ENCODE results near the gene ERP44.
"Not testable (repeated sequence)": the region's sequence is repeated elsewhere in the genome, so short reads cannot be mapped to it uniquely, and the experiment has no call there.

The ERP44 gene

DNA sequence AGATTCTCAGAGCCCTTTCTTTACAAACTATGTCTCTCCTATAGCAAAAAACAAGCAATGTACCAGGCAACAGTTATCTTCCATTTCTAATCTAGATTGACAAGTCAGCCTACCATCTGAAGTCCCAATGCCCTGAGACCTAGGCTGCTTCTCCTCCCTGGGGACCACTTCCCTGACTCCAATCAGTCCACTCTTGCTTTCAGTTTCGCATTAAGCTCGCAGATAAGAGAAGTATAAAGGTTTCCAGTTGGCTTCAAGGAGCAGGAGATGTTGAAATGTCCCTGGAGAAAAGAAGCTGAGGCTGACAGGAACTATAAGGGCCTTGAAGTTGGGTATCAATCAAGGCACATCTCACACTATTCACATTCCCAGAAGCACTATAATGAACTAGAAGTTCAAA is 32.3 kb downstream of the ERP44 start:
- DNase-seq (ENCODE audit: low read depth): no peak
- TF ChIP-seq, protein P1, sequence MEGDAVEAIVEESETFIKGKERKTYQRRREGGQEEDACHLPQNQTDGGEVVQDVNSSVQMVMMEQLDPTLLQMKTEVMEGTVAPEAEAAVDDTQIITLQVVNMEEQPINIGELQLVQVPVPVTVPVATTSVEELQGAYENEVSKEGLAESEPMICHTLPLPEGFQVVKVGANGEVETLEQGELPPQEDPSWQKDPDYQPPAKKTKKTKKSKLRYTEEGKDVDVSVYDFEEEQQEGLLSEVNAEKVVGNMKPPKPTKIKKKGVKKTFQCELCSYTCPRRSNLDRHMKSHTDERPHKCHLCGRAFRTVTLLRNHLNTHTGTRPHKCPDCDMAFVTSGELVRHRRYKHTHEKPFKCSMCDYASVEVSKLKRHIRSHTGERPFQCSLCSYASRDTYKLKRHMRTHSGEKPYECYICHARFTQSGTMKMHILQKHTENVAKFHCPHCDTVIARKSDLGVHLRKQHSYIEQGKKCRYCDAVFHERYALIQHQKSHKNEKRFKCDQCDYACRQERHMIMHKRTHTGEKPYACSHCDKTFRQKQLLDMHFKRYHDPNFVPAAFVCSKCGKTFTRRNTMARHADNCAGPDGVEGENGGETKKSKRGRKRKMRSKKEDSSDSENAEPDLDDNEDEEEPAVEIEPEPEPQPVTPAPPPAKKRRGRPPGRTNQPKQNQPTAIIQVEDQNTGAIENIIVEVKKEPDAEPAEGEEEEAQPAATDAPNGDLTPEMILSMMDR (IDR thresholded peaks at IDR 0.05; ENCODE audit: insufficient read depth, low read depth, low read length, missing control alignments): no peak
- no peak overlapping the region for H3K4me3 ChIP-seq (ENCODE audit: low read length)

DNA sequence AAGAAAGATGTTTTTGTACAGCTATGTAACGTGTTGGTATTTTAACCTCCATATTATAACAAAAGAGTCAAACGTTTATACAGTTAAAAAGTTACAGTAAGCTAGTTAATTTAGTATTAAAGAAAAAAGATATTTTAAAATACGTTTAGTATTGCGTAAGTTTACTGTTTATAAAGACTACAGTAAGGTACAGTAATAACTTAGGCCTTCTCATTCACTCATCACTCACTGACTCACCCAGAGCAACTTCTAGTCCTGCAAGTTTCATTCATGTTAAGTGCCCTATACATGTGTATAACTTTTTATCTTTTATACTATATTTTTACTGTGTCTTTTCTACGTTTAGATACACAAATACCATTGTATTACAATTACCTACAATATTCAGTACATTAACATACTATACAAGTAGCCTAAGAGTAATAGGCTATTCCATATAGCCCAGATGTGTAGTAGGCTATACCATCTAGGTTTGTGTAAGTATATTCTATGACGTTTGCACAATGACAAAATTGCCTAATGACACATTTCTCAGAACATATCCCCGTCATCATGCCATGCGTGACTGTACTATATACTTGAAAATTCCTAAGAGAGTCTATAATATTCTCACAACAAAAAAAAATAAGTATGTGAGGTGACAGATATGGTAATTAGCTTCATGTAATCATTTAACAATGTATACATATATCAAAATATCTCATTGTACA is 33.8 kb downstream of the ERP44 start:
- peak; percentile 92 for DNase-seq (ENCODE audit: low read depth)
- TF ChIP-seq, protein P1 (IDR thresholded peaks at IDR 0.05; ENCODE audit: insufficient read depth, low read depth, low read length, missing control alignments): no peak
- H3K4me3 ChIP-seq (ENCODE audit: low read length): no peak overlapping the region

DNA sequence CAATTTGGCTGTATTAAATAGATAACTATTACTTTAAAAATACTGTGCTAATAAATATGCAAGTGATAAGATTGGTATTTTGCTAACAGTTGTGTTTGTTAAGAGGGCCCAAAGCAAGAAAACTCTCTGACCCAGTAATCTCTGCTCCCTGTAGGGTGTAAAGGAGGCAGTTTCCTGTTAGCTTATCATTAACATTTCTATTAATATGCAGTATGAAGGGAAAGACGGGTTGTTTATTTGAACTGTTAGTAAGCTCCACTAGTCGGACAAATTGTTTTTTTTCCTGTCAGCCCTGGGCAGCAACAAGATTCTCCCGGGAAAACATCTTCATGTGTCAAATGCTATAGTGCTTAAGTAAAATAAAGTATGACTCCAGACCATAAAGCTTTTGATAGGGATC is 35.6 kb downstream of the ERP44 start:
- no peak for DNase-seq (ENCODE audit: low read depth)
- TF ChIP-seq, protein P1 (IDR thresholded peaks at IDR 0.05; ENCODE audit: insufficient read depth, low read depth, low read length, missing control alignments): no peak
- H3K4me3 ChIP-seq (ENCODE audit: low read length): no peak overlapping the region

DNA sequence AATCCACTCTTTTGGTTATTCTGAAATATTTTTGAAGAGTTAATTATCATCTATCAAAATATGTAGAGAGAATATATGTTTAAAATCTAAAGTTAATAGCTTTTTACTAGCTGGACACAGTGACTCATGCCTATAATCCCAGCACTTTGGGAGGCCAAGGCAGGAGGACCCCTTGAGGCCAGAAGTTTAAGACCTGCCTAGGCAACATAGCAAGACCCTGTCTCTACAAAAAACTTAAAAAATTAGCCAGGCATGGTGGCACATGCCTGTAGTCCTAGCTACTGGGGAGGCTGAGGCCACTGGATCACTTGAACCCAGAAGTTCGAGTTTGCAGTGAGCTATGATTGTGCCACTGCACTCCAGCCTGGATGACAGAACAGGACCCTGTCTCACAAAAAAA is 36.1 kb downstream of the ERP44 start:
- H3K4me3 ChIP-seq (ENCODE audit: low read length); DNase-seq (ENCODE audit: low read depth): not testable (repeated sequence)

DNA sequence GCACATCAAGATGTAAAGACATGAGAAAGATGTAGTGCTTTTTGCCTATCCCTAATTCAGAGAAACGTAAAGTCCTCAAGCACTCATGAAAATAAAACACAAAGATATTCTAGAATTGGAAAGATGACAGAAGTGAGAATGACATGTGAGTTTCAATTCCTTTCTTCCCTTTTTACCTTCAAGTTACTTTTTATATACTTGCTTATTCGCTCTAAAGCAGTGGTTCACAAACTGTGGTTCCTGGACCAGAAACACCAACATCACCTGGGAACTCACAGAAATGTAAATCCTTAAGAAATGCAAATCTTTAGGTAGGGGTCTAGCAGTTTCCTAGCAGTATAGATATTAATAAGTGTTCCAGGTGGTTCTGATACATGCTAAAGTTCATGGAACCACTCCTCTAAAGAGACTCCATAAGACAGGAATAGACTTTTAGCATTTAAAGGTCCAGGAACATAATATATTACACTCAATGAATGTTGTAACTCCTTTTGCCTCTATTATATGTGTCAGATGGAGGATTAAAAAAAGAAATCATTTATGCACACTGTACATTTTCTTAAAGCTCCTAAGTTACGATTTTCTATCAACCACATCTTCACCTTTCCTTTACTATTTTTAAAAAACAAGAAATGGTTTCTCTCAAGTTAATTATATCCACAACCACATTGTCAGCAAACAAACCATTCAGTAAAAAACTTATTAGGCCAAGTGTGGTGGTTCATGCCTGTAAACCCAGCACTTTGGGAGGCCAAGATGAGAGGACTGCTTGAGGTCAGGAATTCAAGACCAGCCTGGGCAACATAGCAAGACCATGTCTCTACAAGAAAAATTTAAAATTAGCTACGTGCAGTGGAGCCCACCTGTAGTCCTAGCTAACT is 39.9 kb downstream of the ERP44 start:
- TF ChIP-seq, protein P1 (IDR thresholded peaks at IDR 0.05; ENCODE audit: insufficient read depth, low read depth, low read length, missing control alignments): no peak
- DNase-seq (ENCODE audit: low read depth): no peak
- no peak overlapping the region for H3K4me3 ChIP-seq (ENCODE audit: low read length)

DNA sequence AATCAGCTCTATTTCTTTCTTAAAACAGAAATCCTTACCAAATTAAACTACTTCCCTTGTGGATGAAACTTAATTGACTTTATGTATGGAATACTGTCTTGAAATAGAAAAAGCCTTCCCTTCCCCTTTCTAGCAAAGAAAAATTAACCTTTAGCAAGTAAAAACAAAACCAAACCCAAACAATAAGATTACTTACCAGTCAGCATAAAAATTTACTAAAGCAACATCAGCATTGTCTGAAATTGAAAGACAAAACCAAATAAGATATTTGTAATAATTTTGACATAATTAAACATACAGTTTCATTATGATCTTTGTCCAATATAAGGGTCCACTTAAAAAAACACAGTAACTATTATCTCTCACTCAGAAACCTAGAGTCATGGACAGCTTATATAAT is 41.2 kb downstream of the ERP44 start:
- H3K4me3 ChIP-seq (ENCODE audit: low read length): no peak overlapping the region
- TF ChIP-seq, protein P1 (IDR thresholded peaks at IDR 0.05; ENCODE audit: insufficient read depth, low read depth, low read length, missing control alignments): no peak
- no peak for DNase-seq (ENCODE audit: low read depth)

DNA sequence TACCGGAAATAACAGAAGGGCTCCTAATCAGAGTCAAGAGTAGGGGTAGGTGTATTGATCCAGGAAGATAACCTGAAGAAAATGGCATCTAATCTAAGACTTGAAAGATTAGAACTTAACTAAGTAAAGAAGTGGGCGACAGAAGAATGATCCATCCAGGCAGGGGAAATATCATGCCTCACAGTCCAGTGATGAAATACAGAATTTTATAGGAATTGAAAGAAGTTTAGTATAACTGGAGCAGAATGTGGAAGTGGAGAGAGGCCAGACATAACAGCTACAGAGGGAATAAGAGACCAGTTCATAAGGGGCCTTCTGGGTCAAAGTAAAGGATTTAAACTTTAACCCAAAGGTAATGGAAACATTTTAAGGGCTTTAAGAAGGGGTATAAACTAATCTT is 42.2 kb downstream of the ERP44 start:
- H3K4me3 ChIP-seq (ENCODE audit: low read length): no peak overlapping the region
- TF ChIP-seq, protein P1 (IDR thresholded peaks at IDR 0.05; ENCODE audit: insufficient read depth, low read depth, low read length, missing control alignments): no peak
- DNase-seq (ENCODE audit: low read depth): no peak
